Osteocyte (in vitro differentiated cells): ENCODE data around the gene PSORS1C1. TPM values are rescaled to one million over a fixed set of nuclear protein-coding genes. Genes with fewer than 3 reads are reported as not detected.
"Not testable (repeated sequence)": the region's sequence is repeated elsewhere in the genome, so short reads cannot be mapped to it uniquely, and the experiment has no call there.

Source experiments
- DNase-seq: peaks from one replicate; pipeline ENCODE4 v3.0.0; 2021; ENCODE audit warnings: mixed read lengths; ENCODE audit not compliant: unreplicated experiment; ENCODE audit errors: extremely low spot score
- H3K27ac Mint-ChIP-seq: one replicate; pipeline ENCODE4 v1.8.0; 2021; ENCODE audit warnings: mild to moderate bottlenecking, mixed read lengths; ENCODE audit not compliant: unreplicated experiment
- H3K27me3 Mint-ChIP-seq: one replicate; pipeline ENCODE4 v1.8.0; 2021; ENCODE audit warnings: mixed read lengths; ENCODE audit not compliant: unreplicated experiment
- H3K36me3 Mint-ChIP-seq: one replicate; pipeline ENCODE4 v1.8.0; 2021; ENCODE audit warnings: mixed read lengths; ENCODE audit not compliant: unreplicated experiment
- H3K4me1 Mint-ChIP-seq: one replicate; pipeline ENCODE4 v1.8.0; 2021; ENCODE audit warnings: mixed read lengths; ENCODE audit not compliant: unreplicated experiment
- H3K4me3 Mint-ChIP-seq: one replicate; pipeline ENCODE4 v1.8.0; 2021; ENCODE audit warnings: mild to moderate bottlenecking, moderate library complexity, mixed read lengths; ENCODE audit not compliant: unreplicated experiment
- H3K9me3 Mint-ChIP-seq: one replicate; pipeline ENCODE4 v1.8.0; 2021; ENCODE audit warnings: mixed read lengths; ENCODE audit not compliant: unreplicated experiment
- total RNA-seq: library from RNA; stranded (reverse); gene quantifications from 2 replicates; pipeline ENCODE4 v1.2.1, GENCODE V29; 2021
- TF ChIP-seq, protein P1 (sequence below): fragments of 200-600 bp; sonication (generic); IDR thresholded peaks from 2 replicates; pipeline ENCODE4 v1.5.0; 2021; ENCODE audit warnings: antibody characterized with exemption, mild to moderate bottlenecking, moderate library complexity

The PSORS1C1 gene
- total RNA-seq, 1 donor from 2014 or later, result 3.2 TPM

DNA sequence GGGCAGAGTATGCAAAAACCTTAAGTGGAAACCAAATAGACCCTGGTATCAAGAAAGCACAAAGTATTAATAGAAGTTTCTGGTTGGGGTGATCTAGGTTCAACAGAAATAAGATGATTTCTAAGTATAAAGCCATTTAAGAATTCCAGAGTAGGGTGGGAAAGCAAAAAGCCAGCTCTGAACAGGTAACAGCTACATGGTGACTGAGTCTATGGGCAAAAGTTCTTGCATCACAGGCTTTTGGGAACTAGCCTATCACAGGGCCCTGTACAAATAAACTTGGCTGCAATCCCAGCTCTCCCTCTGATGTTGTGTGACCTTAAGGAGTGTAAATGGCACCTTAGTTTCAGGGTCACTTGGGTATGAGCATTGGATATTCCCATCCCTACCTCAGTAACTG is 49.3 kb downstream of the PSORS1C1 start:
- no peaks in the 10 kb centered on the region for H3K27me3 Mint-ChIP-seq
- DNase-seq, result no peak

DNA sequence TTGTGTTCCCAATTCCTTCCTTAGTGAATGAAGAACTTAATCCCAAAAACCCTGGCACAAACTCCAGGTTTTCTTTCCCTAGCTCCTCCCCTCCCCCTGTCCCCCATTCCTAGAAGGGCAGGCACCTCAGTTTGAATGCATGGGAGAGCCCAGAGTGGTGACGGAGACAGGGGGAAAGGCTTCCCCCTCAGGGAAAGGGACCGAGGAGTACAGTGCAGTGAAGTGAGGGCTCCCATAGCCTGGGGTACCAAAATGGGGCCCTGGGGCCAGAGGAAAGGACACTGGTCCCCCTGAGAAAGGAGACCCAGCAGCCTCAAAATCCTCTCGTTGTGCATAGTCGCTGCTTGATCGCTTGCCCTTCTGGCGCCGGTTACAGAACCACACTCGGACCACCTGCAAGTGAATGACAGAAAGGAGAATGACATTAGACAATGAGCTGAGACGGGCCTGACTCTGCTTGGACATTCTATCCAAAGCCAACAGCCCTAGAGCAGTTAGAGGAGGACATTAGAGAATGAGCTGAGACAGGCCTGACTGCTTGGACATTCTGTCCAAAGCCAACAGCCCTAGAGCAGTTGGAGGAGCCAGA is 50.0 kb downstream of the PSORS1C1 start:
- not testable (repeated sequence) for H3K27me3 Mint-ChIP-seq, H3K9me3 Mint-ChIP-seq, H3K4me1 Mint-ChIP-seq, H3K36me3 Mint-ChIP-seq, DNase-seq, H3K4me3 Mint-ChIP-seq, H3K27ac Mint-ChIP-seq

More for the DNA sequence above, 49.3 kb downstream of the PSORS1C1 start:
- Mint-ChIP-seq H3K9me3 (no peaks in the 10 kb centered on the region), H3K4me1 (peaks cover 8% of the 10 kb centered on the region), H3K27ac (no peak overlapping the region), H3K4me3 (no peak overlapping the region), H3K36me3 (peaks cover 2% of the 10 kb centered on the region)
- TF ChIP-seq, protein P1, sequence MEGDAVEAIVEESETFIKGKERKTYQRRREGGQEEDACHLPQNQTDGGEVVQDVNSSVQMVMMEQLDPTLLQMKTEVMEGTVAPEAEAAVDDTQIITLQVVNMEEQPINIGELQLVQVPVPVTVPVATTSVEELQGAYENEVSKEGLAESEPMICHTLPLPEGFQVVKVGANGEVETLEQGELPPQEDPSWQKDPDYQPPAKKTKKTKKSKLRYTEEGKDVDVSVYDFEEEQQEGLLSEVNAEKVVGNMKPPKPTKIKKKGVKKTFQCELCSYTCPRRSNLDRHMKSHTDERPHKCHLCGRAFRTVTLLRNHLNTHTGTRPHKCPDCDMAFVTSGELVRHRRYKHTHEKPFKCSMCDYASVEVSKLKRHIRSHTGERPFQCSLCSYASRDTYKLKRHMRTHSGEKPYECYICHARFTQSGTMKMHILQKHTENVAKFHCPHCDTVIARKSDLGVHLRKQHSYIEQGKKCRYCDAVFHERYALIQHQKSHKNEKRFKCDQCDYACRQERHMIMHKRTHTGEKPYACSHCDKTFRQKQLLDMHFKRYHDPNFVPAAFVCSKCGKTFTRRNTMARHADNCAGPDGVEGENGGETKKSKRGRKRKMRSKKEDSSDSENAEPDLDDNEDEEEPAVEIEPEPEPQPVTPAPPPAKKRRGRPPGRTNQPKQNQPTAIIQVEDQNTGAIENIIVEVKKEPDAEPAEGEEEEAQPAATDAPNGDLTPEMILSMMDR, result no peak

DNA sequence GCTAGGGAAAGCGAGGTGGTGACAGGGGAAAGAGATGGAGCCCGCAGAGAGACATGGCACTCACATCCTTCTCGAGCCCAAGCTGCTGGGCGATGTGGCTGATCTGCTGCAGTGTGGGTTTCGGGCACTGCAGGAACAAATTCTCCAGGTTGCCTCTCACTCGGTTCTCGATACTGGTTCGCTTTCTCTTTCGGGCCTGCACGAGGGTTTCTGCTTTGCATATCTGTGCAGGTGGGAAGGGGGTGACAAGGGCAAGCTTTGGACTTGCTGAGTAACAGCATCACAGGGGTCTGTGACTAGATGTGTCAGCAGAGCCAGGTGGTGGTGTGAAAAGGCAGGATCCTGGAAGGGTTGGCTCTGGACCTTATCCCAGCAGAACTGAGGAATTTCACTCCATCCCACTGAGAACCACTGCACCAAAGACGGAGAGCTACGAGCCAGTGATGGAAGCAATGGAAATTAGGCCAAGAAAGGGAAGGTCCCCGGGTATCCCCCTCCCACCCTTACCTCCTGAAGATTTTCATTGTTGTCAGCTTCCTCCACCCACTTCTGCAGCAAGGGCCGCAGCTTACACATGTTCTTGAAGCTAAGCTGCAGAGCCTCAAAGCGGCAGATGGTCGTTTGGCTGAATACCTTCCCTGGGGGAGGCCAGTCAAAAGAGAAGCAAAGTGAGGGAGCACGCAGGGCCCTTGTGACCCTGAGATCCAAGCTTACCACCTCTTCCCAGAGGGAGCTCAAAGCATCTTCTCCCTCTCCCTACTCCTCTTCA is 50.6 kb downstream of the PSORS1C1 start:
- not testable (repeated sequence) for H3K27me3 Mint-ChIP-seq, DNase-seq, H3K9me3 Mint-ChIP-seq, H3K27ac Mint-ChIP-seq, H3K36me3 Mint-ChIP-seq, H3K4me3 Mint-ChIP-seq, H3K4me1 Mint-ChIP-seq

DNA sequence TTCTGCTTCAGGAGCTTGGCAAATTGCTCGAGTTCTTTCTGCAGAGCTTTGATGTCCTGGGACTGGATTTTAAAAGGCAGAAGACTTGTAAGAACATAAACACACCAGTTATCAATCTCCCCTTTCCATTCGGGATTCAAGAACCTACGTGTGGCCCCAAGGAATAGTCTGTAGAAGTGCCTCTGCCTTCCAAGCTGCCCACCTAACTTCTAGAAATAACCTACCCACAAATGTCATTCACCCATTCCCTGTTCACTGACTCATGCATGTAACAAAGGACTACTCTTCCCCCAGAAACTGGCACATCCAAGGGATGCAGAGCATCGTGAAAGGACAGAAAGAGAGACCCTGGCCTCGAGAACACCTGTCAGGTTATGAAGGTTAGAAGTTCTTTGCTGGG is 51.4 kb downstream of the PSORS1C1 start:
- no peak overlapping the region for H3K27ac Mint-ChIP-seq
- H3K27me3 Mint-ChIP-seq, result no peaks in the 10 kb centered on the region
- H3K4me3 Mint-ChIP-seq, result no peak overlapping the region

DNA sequence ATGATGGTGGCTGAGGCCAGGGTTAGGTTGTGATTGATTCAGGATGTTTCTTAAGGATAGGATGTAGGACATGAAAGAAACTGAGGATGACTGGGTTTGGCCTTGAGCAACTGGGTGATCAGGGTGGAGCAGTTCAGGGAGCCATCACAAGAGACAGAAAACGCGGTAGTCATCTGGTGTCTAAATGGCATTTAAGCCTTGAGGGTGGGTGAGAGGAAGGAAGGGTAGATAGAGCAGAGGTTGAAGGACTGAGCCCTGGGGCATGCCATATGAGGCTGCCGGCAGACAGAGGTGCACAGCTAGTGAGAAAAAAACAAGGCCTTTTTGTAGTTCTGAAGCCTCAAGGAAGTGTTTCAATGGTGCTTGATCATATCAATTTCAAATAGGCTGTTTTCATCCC is 54.0 kb downstream of the PSORS1C1 start:
- DNase-seq, result no peak
- no peaks in the 10 kb centered on the region for H3K9me3 Mint-ChIP-seq
- no peaks in the 10 kb centered on the region for H3K4me1 Mint-ChIP-seq
- H3K4me3 Mint-ChIP-seq, result no peak overlapping the region
- no peaks in the 10 kb centered on the region for H3K27me3 Mint-ChIP-seq
- H3K27ac Mint-ChIP-seq, result no peak overlapping the region
- TF ChIP-seq, protein P1, result no peak
- H3K36me3 Mint-ChIP-seq, result peaks cover 2% of the 10 kb centered on the region

More for the DNA sequence above, 51.4 kb downstream of the PSORS1C1 start:
- no peak for DNase-seq
- H3K36me3 Mint-ChIP-seq, result peaks cover 2% of the 10 kb centered on the region
- no peaks in the 10 kb centered on the region for H3K4me1 Mint-ChIP-seq
- TF ChIP-seq, protein P1, result no peak
- H3K9me3 Mint-ChIP-seq, result no peaks in the 10 kb centered on the region

DNA sequence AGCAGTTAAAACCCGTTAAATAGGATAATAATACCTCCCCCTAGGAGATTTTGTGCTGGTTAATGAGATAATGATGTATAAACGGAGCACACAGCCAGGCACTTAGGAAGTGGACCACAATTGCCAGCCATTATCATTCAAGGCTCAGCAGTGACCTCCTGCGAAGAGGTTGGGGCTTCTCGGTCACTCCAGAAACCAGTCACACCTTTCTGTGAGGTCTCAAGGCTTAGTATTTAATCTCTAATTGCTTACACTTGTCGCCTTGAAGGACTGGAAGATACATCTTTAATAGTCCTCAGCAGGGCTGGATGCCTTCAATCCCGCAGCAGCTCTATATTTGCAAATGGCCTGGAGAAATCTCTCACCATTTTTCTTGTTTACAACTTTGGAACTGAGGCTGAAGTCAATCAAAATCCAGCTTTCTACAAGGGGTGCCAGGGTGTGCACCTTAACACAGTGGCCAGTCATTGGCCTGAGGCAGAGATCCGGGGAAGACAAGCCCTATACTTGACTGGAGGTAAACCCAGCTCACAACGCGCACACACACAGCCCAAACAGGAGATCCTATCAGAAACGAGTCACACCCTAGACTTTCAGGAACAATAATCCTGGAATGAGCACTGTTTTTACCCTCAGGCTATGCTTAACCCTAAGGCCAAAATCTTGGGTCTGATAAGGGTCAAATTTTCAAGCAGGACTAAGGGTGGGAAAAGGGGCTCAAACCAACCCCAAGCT is 54.7 kb downstream of the PSORS1C1 start:
- DNase-seq, result no peak
- Mint-ChIP-seq H3K9me3 (no peaks in the 10 kb centered on the region), H3K36me3 (peaks cover 2% of the 10 kb centered on the region), H3K4me1 (no peaks in the 10 kb centered on the region), H3K27me3 (no peaks in the 10 kb centered on the region), H3K4me3 (no peak overlapping the region), H3K27ac (no peak overlapping the region)
- TF ChIP-seq, protein P1, result no peak

DNA sequence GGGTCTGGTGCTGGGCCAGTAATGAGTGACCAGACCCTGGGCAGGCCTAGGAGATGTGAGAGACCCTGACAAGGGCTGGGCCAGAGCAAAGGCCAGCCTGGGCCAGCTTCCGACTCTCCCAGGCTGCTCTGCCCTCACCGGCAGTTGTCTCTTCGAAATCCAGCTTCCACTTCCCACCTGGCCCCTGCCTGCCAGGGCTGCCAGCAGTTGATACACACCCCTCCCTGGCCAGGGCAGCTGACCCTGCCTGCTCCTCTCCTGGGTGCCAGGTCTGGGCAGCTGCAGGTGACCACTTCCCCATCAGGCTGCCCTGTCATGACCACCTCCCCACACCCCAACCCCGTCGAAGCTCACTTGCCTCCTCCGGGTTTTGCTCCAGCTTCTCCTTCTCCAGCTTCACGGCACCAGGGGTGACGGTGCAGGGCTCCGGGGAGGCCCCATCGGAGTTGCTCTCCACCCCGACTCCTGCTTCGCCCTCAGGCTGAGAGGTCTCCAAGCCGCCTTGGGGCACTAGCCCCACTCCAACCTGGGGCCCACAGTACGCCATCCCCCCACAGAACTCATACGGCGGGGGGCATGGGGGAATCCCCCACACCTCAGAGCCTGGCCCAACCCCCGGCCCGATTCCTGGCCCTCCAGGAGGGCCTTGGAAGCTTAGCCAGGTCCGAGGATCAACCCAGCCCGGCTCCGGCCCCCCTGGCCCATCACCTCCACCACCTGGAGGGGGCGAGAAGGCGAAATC is 55.4 kb downstream of the PSORS1C1 start:
- not testable (repeated sequence) for H3K27ac Mint-ChIP-seq, H3K4me1 Mint-ChIP-seq, H3K4me3 Mint-ChIP-seq, DNase-seq, H3K36me3 Mint-ChIP-seq, H3K9me3 Mint-ChIP-seq, H3K27me3 Mint-ChIP-seq
